ENCODE results near the gene ATP1A2. TPM values are rescaled to one million over a fixed set of nuclear protein-coding genes. Genes with fewer than 3 reads are reported as not detected.
A peak's percentile ranks its signal among the peaks of the same experiment; 100 is the strongest.

ATP1A2 gene
- total and polyA plus RNA-seq, 5 experiments from 2014 or later: not detected

DNA sequence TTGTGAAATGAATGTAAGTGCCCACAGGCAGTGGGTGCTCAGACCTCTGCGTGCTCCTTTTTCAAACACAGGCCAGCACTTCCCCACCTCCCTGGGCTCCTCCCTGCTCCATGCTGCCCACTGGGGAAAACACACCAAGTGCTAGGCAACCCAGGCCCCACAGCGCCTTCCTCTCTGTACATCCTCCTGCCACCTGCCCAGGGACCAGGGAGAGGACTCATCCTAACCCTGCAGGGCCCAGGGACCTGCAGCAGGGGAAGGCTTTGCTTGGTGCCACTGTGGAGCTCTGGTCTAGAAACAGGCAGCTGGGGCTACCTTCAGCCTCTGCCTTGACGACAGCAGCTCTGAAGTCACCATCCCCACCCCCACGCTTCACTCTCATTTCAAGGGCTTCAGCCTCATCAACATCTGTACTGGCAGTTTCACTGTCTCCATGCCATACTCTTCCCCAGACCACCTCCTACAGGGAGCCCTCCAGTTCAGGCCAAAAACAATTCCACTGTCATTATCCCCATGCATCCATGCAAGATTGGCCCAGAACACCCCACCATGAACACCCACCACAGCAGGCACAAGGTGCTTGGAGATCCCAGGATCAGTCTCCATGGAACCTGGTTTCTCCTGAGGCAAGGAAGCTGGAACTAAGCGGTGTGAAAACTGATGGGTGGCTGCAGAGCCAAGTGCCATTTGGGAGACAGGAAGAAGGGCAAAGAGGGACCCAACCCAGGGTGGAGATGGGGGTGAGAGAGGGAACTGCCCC lies 18.2 kb upstream of the ATP1A2 start:
- H3K27me3 Mint-ChIP-seq: no peaks in the 10 kb centered on the region
- H3K9me3 Mint-ChIP-seq: no peaks in the 10 kb centered on the region
- DNase-seq (peak in 5 of 10 donors; percentile 17 to 31 (median 24)), ATAC-seq (no peak)
- peaks cover 0 to 26% (median 0%) of the 10 kb centered on the region in 3 donors for H3K36me3 Mint-ChIP-seq
- POLR2A ChIA-PET: interaction anchor here (0.9 to 4.8 kb wide), 11 partner anchors 11 to 187 kb away, joined by 3 to 49 read pairs (median 8); partner anchors contain the start of genes DCAF8, KCNJ10 and PEX19
- H3K4me1 Mint-ChIP-seq: peaks cover 32 to 85% (median 75%) of the 10 kb centered on the region in 4 donors
- peak overlapping the region; percentile 89 to 97 (median 92) for H3K4me3 Mint-ChIP-seq
- H3K27ac Mint-ChIP-seq: peak overlapping the region; percentile 91 to 99 (median 93)

GRCh38 chr1:160097911-160098851 lies 17.4 kb upstream of the ATP1A2 start, which contains the start of gene IGSF8:
Gene IGSF8 (minus strand): TSS chr1:160098619. CDS start chr1:160098472, 147 bp downstream.
- H3K27ac Mint-ChIP-seq: peak within 1 kb of the TSS; percentile 91 to 100 (median 99)
- no peaks in the 10 kb centered on the region for H3K27me3 Mint-ChIP-seq
- POLR2A ChIA-PET: interaction anchor here (0.5 to 4.8 kb wide), 17 partner anchors 12 to 404 kb away, joined by 3 to 49 read pairs (median 4); partner anchors contain the start of genes DCAF8, KCNJ10 and PEX19
- H3K9me3 Mint-ChIP-seq: no peaks in the 10 kb centered on the region
- H3K36me3 Mint-ChIP-seq: peaks cover 0 to 18% (median 0%) of the 10 kb centered on the region in 3 donors
- H3K4me3 Mint-ChIP-seq: peak within 1 kb of the TSS; percentile 89 to 97 (median 92)
- peak; percentile 66 to 68 for ATAC-seq
- DNase-seq: peak; percentile 88 to 97 (median 93)
- H3K4me1 Mint-ChIP-seq: peaks cover 36 to 87% (median 81%) of the 10 kb centered on the region in 4 donors

GRCh38 chr1:160098852-160099561 lies 16.6 kb upstream of the ATP1A2 start:
- H3K27me3 Mint-ChIP-seq: no peaks in the 10 kb centered on the region
- peak overlapping the region; percentile 74 to 97 (median 84) for H3K4me3 Mint-ChIP-seq
- DNase-seq (peak; percentile 94 to 99 (median 98)), ATAC-seq (peak; percentile 78 to 79)
- H3K9me3 Mint-ChIP-seq: no peaks in the 10 kb centered on the region
- peaks cover 39 to 86% (median 81%) of the 10 kb centered on the region in 4 donors for H3K4me1 Mint-ChIP-seq
- POLR2A ChIA-PET: interaction anchor here (0.5 to 4.8 kb wide), 12 partner anchors 13 to 1127 kb away, joined by 3 to 49 read pairs (median 8); partner anchors contain the start of genes DCAF8, KCNJ10, PEX19 and TOMM40L
- peak overlapping the region; percentile 88 to 100 (median 99) for H3K27ac Mint-ChIP-seq
- H3K36me3 Mint-ChIP-seq: peaks cover 0 to 10% (median 0%) of the 10 kb centered on the region in 3 donors

DNA sequence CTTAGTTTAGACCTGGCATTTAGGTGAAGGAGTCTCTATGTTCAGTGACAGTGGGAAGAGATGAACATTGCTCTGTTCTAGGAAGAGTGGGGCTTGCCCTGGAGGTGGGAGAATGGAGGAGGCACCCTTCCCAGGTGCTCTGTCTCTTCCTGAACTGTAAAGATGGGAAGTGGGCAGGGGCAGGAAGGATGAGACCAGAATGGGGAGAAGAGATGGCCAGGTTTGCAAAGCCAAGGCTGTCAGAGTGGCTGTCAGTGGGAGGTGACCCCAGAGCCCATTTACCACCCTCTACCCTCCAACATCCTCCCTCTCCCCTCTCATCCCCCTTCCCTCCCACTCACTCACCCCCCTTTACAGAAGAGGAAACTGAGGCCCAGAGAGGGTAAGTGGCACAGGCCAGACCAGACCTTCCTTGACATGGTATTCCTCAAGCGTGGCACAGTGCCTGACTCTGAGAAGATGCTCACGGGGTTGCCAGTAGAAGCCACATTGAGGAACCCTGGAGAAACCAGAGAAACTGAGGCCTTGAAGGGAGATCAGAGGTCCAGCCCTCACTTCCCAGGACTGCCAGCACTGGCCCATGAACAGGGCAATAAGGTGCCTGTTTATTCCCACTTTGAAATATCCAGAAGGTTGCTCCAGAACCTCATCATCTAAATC lies 15.7 kb upstream of the ATP1A2 start:
- H3K9me3 Mint-ChIP-seq: no peaks in the 10 kb centered on the region
- DNase-seq: no peak
- POLR2A ChIA-PET: interaction anchor here (1.7 to 4.8 kb wide), 9 partner anchors 13 to 192 kb away, joined by 3 to 49 read pairs (median 13); partner anchors contain the start of genes DCAF8 and PEX19
- H3K27ac Mint-ChIP-seq: peak overlapping the region; percentile 95 to 100 (median 99)
- peak overlapping the region; percentile 74 to 97 (median 84) for H3K4me3 Mint-ChIP-seq
- H3K4me1 Mint-ChIP-seq: peaks cover 39 to 82% (median 75%) of the 10 kb centered on the region in 4 donors
- peaks cover 0 to 3% (median 0%) of the 10 kb centered on the region in 3 donors for H3K36me3 Mint-ChIP-seq
- H3K27me3 Mint-ChIP-seq: no peaks in the 10 kb centered on the region
- no peak for ATAC-seq

DNA sequence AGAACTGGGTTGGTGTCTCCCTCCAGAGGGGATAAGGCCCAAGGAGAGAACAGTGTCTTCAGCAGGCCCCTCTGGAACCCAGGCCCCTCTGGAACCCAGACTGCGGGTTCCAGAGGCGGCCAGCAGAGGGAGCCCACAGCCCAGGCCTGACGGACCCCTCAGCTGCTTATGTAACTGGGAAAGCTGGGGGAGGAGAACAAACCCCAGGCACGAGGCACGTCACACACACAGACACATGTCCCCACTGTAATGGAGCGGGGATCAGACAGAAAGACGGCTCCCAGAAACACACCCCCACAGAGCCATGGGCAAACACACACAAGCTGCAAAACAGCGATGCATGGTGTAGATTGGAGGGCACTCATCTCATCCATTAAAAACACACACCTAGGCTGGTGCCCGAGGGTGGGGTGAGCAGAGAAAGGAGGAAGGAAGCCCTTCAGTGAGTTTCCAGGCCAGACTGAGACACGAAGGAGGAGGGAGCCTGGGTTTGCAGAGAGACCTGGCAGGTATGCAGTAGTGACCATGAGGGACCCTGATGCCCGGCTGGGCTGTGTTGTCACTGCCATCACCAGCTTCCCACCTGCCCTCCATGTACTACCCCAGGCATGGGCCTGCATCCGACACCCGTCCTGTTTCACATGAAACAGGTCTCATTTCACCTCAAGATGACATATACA lies 14.4 kb upstream of the ATP1A2 start:
- H3K4me3 Mint-ChIP-seq: peak overlapping the region; percentile 29 to 86 (median 71)
- POLR2A ChIA-PET: interaction anchor here (0.6 to 2.2 kb wide), 9 partner anchors 16 to 193 kb away, joined by 3 to 25 read pairs (median 4); partner anchors contain the start of gene DCAF8
- ATAC-seq: peak; percentile 42 to 43
- H3K27me3 Mint-ChIP-seq: no peaks in the 10 kb centered on the region
- no peaks in the 10 kb centered on the region for H3K36me3 Mint-ChIP-seq
- H3K27ac Mint-ChIP-seq: peak overlapping the region; percentile 95 to 100 (median 99)
- DNase-seq: peak; percentile 62 to 91 (median 80)
- H3K9me3 Mint-ChIP-seq: no peaks in the 10 kb centered on the region
- peaks cover 34 to 69% (median 66%) of the 10 kb centered on the region in 4 donors for H3K4me1 Mint-ChIP-seq

GRCh38 chr1:160101717-160102522 lies 13.6 kb upstream of the ATP1A2 start:
- Mint-ChIP-seq H3K27me3 (no peaks in the 10 kb centered on the region), H3K4me1 (peaks cover 32 to 61% (median 58%) of the 10 kb centered on the region in 4 donors), H3K9me3 (no peaks in the 10 kb centered on the region), H3K36me3 (no peaks in the 10 kb centered on the region), H3K27ac (peak overlapping the region; percentile 83 to 100 (median 99)), H3K4me3 (peak overlapping the region in 3 of 10 donors; percentile 5 to 72 (median 70))
- ATAC-seq: no peak
- POLR2A ChIA-PET: interaction anchor here (0.6 to 2.2 kb wide), 10 partner anchors 17 to 193 kb away, joined by 3 to 25 read pairs (median 4); partner anchors contain the start of genes DCAF8 and PEX19
- DNase-seq: no peak

- DNase-seq (no peak), ATAC-seq (no peak)
- peak overlapping the region in 7 of 10 donors; percentile 2 to 100 (median 80) for H3K27ac Mint-ChIP-seq
- H3K4me1 Mint-ChIP-seq: peaks cover 24 to 50% (median 49%) of the 10 kb centered on the region in 4 donors
- POLR2A ChIA-PET: interaction anchor here (0.7 to 1.5 kb wide), 2 partner anchors 9 to 19 kb away, joined by 3 to 4 read pairs; no protein-coding TSS in a partner anchor
- H3K36me3 Mint-ChIP-seq: no peaks in the 10 kb centered on the region
- H3K9me3 Mint-ChIP-seq: no peaks in the 10 kb centered on the region
- H3K4me3 Mint-ChIP-seq: peak overlapping the region in 1 of 10 donors; percentile 62
- peaks cover 0 to under 1% (median 0%) of the 10 kb centered on the region in 5 donors for H3K27me3 Mint-ChIP-seq
These were observed 11.7 kb upstream of the ATP1A2 start for GRCh38 chr1:160103658-160104408.

DNA sequence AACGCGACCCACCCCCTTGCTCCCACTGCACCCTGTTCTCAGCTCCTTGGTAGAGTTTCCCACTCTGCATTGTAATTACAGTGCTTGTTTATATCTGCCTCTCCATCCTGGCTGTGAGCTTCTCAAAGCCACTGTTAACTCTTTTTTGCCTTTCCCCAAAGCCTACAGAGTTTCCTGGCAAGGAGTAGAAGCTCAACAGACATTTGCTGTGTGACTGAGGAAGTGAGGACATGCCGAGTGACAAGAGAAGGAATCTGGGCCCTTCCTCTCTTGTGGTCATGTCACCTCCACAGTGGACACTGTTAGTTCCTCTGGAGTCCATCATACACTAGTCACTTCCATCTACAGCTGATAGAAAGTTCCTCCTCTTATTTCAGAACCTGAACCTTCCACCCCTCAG lies 11.1 kb upstream of the ATP1A2 start:
- no peak for DNase-seq
- H3K9me3 Mint-ChIP-seq: no peaks in the 10 kb centered on the region
- POLR2A ChIA-PET: interaction anchor here (1.5 kb wide), 1 partner anchor 10 kb away, joined by 4 read pairs; no protein-coding TSS in a partner anchor
- no peak overlapping the region for H3K4me3 Mint-ChIP-seq
- no peaks in the 10 kb centered on the region for H3K36me3 Mint-ChIP-seq
- H3K27me3 Mint-ChIP-seq: peaks cover 0 to 4% (median 0%) of the 10 kb centered on the region in 5 donors
- peak overlapping the region in 4 of 10 donors; percentile 20 to 62 (median 42) for H3K27ac Mint-ChIP-seq
- peaks cover 21 to 48% (median 44%) of the 10 kb centered on the region in 4 donors for H3K4me1 Mint-ChIP-seq
- no peak for ATAC-seq

- Mint-ChIP-seq H3K9me3 (no peaks in the 10 kb centered on the region), H3K27me3 (peaks cover 0 to 4% (median 0%) of the 10 kb centered on the region in 5 donors), H3K27ac (peak overlapping the region in 4 of 10 donors; percentile 30 to 80 (median 54)), H3K36me3 (no peaks in the 10 kb centered on the region), H3K4me1 (peaks cover 19 to 41% (median 39%) of the 10 kb centered on the region in 4 donors), H3K4me3 (no peak overlapping the region)
- no peak for ATAC-seq
- DNase-seq: no peak
- POLR2A ChIA-PET: no interaction called here
These were observed 10.4 kb upstream of the ATP1A2 start for GRCh38 chr1:160105155-160105554.

Measured in naive thymus-derived CD8-positive, alpha-beta T cell (primary cell).